GM21717 (cell line): Measurements from ENCODE around the gene DTX2.
"Not testable (repeated sequence)": the region's sequence is repeated elsewhere in the genome, so short reads cannot be mapped to it uniquely, and the experiment has no call there.

Experiments used
- ATAC-seq: cut with Tn5 transposase; IDR thresholded peaks from one replicate; pipeline ENCODE4 v1.9.1; 2021; ENCODE audit warnings: mild to moderate bottlenecking, moderate library complexity; ENCODE audit not compliant: unreplicated experiment

Gene DTX2

GRCh38 chr7:76442664-76443446, 18.7 kb upstream of the DTX2 start:
- not testable (repeated sequence) for ATAC-seq

DNA sequence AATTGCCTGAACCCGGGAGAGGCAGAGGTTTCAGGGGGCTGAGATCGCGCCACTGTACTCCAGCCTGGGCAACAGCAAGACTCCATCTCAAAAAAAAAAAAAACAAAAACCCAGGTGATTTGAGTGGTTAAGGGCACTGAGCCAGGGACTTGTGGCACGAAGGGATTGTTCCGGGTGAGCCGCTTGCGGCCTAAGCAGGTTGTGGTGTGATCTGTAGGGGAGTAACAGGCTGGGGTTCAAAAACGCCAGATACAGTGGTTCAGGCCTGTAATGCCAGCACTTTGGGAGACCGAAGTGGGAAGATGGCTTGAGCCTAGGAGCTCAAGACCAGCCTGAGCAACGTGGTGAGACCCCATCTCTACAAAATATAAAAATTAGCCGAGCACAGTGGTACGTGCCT, 17.7 kb upstream of the DTX2 start:
- ATAC-seq = not testable (repeated sequence)

DNA sequence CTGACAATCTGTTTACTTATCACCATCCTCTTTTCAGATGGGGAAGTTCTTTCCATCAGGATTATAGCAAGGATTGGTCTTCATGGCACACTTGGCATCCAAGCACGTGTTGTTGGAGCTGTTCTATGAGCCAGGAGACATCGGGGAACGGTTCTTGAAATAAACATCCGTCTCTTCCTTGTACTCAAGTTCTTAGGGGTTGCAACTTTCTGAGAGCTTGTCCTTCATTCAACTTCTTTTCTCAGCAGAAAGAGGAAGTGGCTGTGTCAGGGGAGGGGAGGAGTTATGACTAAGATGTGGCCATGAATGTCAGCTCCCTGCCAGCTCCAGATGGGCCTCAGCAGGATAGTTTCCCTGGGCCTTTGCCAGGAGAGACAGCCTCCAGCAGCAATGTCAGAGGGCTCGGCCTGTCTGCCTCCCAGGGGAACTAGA, 15.9 kb upstream of the DTX2 start:
- ATAC-seq = peak; percentile 82

GRCh38 chr7:76457017-76457416, 4.5 kb upstream of the DTX2 start:
- ATAC-seq = not testable (repeated sequence)

DNA sequence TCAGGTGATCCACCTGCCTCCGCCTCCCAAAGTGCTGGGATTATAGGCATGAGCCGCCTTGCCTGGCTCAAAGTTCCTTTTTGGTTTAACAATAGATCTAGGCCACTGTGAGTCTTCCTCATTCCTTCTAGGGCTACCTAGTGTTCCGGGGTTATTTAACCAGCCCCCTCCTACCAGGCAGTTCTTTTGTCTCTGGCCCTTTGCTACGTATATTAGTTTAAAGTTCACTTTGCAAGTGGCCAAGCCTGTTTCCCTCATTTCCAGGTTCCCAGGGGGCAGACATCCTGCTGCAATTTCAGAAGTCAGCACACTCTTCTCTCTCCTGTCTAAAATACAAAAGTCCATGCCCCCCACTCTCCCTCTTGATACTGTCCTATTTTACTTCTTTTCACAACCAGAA, 3.0 kb upstream of the DTX2 start:
- ATAC-seq = not testable (repeated sequence)

GRCh38 chr7:76460767-76461166, 742 bp upstream of the DTX2 start:
- ATAC-seq = not testable (repeated sequence)

DNA sequence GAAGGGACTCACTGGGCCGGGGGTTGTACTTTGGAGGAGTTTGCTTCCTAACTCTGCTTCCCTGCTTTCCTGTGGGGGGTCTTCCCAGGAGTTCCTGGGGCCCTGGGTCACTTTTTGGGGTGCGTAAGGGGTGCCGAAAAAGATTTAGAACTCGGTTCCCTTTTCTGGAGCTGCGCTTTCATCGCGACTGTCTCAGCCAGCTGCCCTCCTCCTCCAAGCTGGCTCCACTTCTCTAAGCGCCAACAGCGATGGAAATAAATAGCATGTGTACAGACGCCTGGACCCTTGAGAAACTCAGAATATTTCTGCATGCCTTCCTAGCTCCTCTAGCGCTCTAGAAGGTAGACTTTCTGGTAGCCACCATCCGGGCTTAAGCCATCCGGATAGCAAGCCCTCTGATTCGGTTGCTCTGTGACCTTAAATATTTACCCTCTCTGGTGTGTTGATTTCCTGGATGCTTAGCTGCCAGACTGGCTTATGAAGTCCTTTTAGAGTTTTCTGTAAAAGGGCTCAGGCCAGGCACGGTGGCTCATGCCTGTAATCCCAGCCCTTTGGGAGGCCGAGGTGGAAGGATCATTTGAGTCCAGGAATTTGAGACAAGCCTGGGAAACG, 868 bp downstream of the DTX2 start:
- ATAC-seq = peak; percentile 27

- not testable (repeated sequence) for ATAC-seq
These were observed 3.5 kb downstream of the DTX2 start for GRCh38 chr7:76464959-76465358.

- ATAC-seq = not testable (repeated sequence)
These were observed 4.4 kb downstream of the DTX2 start for GRCh38 chr7:76465950-76466349.

DNA sequence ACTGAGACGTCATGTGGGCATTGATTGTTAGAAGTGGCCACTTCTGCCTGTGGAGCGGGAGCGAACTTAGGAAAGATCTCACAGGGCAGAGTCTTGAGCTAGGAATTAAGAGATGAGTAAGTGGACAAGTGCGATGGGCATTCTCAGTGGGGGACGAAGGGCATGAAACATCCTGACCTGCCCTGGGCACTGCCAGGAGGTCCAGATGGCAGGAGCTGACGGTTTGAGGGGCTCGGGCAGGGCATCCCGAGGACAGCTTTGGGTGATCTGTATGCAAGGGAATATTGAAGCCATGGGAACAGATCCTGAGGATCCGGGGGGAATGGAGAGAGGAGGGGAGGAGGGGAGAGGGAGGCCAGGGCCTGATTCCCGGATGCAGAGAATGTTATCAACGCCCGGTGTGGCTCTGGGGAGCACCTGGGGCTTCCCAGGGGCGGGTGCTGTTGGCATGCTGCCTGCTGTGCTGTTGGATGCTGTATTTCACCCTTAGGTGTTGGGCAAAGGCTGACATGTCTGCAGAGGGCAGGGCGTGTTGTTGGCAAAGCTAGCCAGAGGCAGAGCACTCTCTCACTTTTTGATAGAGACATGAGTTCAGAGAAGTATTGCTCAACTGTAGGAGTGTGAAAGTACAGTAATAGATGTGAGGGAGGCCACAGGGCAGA, 6.4 kb downstream of the DTX2 start:
- not testable (repeated sequence) for ATAC-seq

DNA sequence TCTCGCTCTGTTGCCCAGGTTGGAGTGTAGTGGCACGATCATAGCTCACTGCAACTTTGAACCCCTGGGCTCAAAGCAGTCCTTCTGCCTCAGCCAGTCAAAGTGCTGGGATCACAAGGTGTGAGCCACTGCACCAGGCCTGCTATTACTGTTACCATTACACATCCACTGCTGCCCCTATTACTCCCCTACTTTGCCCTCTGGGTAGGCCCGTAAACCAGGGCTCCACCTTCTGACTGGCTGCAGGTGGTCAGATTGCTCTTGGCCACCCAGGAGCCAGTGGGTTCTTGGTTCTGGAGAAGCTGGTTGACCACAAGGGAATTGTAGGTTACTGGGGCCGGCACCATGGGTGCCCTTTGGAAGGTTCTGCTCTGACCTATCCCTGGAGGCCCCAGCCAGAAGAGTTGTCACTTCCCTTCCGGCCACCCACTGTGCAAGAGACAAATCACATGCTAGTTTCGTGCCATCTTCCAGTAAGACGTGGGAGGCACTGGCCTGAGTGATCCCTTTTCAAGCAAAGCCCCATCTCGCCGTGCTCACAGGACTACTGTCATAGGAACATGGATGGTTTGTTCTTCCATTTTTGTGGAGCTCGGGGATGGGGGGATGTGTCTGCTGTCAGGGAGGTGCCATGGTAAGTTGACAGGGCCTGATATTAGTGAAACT, 10.2 kb downstream of the DTX2 start:
- ATAC-seq = not testable (repeated sequence)

- ATAC-seq = not testable (repeated sequence)
These were observed 11.6 kb downstream of the DTX2 start for GRCh38 chr7:76473097-76473496.

- not testable (repeated sequence) for ATAC-seq
These were observed 14.8 kb downstream of the DTX2 start for GRCh38 chr7:76476280-76476679.

- not testable (repeated sequence) for ATAC-seq
These were observed 15.4 kb downstream of the DTX2 start for GRCh38 chr7:76476742-76477474.

DNA sequence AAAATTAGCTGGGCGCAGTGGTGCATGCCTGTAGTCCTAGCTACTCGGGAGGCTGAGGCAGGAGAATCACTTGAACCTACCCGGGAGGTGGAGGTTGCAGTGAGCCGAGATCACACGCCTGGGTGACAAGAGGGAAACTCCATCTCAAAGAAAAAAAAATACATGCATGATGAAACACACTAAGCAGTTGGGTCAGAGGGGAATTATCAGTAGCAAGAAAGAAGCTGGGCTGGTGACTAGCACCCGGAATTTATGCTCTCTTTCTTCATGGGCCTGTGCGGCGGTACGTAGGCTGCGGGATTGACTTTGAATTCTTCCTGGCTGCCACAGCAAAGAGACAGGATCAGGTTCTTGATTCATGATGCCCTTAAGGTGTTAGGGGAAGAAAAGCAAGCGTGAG, 18.1 kb downstream of the DTX2 start:
- ATAC-seq = not testable (repeated sequence)

GRCh38 chr7:76480403-76481253, 19.1 kb downstream of the DTX2 start:
- ATAC-seq = not testable (repeated sequence)

DNA sequence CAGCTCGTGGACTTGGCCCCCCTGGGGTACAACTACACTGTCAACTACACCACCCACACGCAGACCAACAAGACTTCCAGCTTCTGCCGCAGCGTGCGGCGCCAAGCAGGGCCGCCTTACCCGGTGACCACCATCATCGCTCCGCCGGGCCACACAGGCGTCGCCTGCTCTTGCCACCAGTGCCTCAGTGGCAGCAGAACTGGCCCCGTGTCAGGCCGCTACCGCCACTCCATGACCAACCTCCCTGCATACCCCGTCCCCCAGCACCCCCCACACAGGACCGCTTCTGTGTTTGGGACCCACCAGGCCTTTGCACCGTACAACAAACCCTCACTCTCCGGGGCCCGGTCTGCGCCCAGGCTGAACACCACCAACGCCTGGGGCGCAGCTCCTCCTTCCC, 21.2 kb downstream of the DTX2 start:
- not testable (repeated sequence) for ATAC-seq

- ATAC-seq = not testable (repeated sequence)
These were observed 21.6 kb downstream of the DTX2 start for GRCh38 chr7:76483081-76483480.

GRCh38 chr7:76484456-76484855, 22.9 kb downstream of the DTX2 start:
- ATAC-seq = not testable (repeated sequence)
